ENCODE data around the gene SLC12A6.

The SLC12A6 gene

DNA sequence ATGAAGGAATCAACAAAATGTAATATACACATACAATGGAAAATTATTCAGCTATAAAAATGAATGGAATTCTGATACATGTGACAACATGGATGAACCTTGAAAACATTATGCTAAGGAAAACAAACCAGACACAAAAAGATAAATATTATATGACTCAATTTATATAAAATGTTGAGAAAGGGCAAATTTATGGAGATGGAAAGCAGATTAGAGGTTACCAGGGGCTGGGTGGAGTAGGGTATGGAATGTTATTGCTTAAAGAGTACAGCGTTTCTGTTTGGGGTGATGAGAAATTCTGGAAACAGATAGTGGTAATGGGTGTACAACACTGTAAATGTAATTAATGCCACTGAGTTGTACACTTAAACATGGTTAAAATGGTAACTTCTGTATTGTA, 61.9 kb downstream of the SLC12A6 start:
- in situ Hi-C loops (cut with MboI; ENCODE audit: low sequenced_read_pairs), result no loop called here

DNA sequence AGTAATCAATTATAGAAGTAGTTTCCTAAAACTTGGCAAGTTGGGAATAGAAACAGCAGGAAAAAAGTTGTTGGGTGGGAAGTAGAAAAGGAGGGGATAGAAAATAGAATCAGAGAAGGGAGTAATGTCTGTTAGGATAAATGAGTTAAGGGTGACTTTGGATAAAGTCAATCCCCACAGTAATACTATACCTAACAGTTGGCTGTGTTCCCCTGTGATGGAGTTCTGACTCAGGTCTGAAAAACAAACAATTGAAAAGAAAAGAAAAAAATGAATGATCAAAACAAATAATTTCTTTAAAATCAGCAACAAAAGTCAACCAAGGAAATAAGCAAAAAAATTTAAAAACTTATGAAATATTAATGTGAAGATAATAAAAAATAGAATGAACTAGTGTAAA, 62.4 kb downstream of the SLC12A6 start:
- in situ Hi-C loops (cut with MboI; ENCODE audit: low sequenced_read_pairs), result no loop called here

DNA sequence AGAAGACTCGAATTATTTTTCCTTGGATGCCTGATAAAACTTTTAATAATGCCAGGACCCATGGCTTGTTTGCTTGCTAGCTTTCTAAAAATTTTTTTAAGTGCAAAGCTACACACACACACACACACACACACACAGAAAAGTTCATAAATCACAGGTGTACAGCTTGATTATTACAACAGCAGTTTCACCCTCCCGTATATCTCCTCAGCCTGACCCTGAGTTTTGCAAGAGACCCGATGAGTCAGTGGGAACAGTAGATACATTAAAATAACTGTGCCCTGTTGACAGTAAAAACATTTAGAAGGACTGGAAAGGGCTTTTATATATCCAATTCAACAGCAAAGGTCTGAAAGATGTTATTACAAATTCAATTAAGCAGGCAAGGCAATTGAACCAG, 66.1 kb downstream of the SLC12A6 start:
- in situ Hi-C loops (cut with MboI; ENCODE audit: low sequenced_read_pairs), result no loop called here

DNA sequence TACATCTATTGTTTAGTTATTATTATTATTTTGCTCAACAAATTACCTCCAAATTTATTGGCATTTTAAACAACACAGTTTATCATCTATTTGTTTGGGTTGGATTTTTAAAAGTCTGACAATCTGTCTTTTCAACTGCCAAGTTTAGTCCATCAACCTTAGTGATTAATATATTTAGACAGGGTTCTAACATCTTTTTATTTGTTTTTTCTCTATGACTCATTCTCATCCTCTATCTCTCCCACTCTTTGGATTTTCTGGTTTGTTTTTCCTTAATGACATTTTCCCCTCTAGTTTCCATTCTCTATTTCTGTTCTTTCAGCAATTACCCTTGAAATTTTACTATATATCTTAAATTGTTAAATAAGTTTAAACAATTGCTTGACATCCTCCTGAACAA, 70.8 kb downstream of the SLC12A6 start:
- in situ Hi-C loops (cut with MboI; ENCODE audit: low sequenced_read_pairs), result no loop called here

DNA sequence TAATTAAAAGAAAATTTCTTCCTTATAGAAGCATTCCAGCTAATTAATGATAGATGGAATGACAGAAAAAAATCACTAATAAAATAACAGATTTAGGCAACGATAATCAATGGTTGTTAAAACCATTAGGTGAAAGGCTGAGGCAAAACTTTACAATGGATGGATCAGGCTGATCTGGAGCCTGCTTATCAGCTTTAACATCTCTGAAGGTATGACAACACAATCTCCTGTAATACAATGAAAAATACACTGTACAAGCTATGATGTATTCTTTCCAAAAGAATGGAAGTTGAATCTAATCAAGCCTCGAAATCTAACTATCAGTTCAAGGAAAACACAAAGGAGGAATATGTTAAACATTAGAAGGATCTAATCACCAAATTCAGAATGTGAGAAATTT, 73.5 kb downstream of the SLC12A6 start:
- in situ Hi-C loops (cut with MboI; ENCODE audit: low sequenced_read_pairs), result no loop called here

DNA sequence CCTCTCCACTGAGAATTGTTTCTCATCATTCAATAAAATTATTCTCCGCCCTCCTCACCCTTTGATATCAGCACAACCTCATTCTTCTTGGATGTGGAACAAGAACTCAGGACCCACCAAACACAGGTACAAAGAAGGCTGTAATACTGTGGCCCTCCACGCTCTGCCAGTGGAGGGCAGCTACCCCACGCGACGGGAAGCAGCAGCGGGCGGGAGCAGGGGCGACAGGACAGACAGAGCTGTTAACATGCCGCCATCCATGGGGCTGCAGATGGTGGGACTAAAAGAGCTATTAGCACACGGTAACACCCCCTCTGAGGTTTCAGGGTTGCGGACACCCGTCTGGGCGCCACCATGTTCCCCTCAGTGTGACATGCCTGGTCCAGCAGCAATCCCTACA, 75.2 kb downstream of the SLC12A6 start:
- in situ Hi-C loops (cut with MboI; ENCODE audit: low sequenced_read_pairs), result no loop called here

DNA sequence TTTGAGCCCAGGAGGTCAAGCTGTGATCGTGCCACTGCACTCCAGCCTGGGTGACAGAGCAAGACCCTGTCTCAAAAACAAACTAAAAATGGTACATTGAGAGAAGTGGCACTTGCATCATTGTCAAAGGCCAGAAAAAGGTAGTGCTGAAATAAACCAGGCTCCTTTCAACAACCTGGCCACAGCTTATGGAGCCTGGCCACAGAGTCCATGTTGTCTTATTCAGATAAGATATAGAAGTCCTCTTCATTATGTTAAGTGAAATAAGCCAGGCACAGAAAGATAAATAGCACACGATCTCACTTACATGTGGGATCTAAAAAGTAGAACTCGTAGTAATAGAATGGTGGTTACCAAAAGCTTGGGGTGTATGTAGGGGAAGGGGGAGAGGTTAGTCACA, 78.0 kb downstream of the SLC12A6 start:
- in situ Hi-C loops (cut with MboI; ENCODE audit: low sequenced_read_pairs), result no loop called here

DNA sequence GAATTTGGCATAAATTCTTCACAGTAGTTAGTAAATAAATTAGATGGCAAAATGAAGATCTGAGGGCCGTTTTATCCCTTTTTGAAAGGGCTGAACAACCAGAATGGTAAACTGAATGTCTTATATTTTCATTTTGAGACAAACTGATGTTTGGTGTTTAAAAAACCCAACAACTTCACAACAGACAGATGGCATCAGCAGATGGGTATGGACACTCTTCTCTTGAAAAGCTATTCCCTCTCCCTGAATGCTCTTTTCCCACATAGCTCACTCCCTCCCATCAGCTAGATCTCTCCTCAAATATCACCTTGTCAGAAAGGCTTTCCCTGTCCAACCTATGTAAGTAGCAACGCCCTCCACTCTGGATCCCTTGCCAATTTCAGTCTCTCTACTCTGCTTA, 79.4 kb downstream of the SLC12A6 start:
- in situ Hi-C loops (cut with MboI; ENCODE audit: low sequenced_read_pairs), result no loop called here

DNA sequence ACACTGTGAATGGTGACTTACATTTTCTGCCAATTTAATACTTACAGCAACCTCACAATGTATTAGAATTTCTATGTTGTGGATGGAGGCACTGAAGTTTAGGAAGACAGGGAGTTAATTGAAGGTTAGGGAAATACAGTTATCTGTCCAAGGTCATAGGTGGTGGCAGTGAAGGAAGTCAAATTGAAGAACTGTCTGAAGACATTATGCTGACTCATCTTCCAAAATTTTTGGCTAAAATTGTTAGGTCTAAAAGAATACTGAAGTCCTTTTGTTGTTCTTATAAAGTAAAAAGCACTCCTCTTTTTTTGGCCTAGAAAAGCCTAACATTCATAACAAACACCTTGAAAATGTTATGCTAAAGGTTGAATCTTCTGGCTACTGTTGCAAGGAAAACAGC, 85.0 kb downstream of the SLC12A6 start:
- in situ Hi-C loops (cut with MboI; ENCODE audit: low sequenced_read_pairs), result no loop called here

DNA sequence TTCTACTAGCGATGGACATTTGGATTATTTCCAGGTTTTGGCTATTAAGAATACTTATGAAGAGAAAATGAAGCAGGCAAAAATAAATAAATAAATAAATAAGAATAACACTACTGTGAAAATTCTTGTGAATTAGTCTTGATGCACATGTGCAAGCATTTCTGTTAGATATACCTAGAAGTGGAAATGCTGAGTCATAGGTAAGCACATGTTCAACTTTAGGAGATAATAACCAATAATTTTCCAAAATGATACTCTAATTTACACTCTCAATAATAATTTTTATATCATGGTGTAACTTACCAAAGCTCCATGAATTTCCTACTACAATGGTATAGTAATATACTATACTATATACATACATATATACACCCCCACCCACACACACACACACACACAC, 89.4 kb downstream of the SLC12A6 start:
- in situ Hi-C loops (cut with MboI; ENCODE audit: low sequenced_read_pairs), result loop anchor here (25.0 kb wide), 1 partner anchor 339 kb away; the partner anchor contains the start of gene GOLGA8B

DNA sequence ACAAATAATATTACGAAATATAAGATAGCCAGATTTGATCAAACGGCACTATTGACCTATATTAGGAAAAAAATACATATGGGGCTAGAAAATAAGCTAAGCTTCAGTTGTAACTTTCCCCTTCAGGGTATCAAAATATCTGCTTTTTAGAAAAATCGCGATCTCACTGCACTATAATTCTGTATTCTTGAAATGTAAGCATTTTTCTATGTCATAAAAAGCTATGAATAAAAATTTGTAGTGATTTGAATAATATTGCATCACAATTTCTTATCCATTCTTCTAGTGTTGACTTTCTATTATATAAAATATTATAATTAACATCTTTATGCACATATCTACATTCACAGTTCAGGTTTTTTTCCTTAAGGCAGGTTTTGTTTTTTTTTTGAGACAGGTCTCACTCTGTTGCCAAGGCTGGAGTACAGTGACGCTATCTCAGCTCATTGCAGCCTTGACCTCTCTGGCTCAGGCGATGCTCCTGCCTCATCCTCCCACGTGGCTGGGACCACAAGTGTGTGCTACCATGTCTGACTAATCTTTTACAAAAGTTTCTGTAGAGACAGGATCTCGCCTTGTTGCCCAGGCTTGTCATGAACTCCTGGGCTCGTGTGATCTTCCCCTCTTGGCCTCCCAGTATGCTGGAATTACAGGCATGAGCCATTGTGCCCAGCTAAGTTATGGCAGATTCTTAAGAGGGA, 91.2 kb downstream of the SLC12A6 start:
- in situ Hi-C loops (cut with MboI; ENCODE audit: low sequenced_read_pairs), result loop anchor here (25.0 kb wide), 1 partner anchor 341 kb away; the partner anchor contains the start of gene GOLGA8B

DNA sequence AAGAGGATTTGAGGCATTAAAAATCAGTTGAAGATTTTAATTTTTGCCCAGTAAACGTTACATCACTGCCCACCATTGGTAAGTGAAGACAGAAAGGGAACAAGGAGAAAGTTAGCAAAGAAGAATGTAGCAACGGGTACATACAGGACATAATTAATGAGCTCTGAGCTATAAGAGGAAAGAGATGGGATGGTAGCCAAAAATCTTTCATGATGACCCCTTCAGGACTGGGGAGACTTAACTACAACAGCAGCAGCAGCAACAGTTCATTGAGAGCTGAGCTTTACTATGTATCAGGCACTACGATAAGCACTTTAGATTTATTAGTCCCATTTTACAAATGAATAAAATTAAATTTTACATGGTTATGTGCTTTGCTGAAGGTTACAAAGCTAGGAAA, 94.4 kb downstream of the SLC12A6 start:
- in situ Hi-C loops (cut with MboI; ENCODE audit: low sequenced_read_pairs), result loop anchor here (25.0 kb wide), 1 partner anchor 344 kb away; the partner anchor contains the start of gene GOLGA8B

DNA sequence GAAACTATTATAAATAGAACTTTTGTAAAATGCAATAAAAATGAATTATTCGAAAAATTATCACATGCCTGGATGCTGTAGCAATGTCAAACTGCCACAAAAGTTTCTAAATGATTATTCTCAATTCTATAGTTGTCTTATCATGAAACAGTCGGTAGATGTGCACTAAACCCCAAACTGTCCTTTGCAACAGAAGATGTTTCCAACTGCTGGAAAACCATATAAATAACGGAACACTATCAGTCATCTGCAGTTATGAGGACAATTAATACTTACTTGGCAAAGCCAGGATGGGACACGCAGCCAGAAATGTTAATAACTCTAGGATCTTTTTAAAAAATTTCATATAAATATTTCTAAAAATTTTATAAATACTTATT, 95.3 kb downstream of the SLC12A6 start:
- in situ Hi-C loops (cut with MboI; ENCODE audit: low sequenced_read_pairs), result loop anchor here (25.0 kb wide), 1 partner anchor 345 kb away; the partner anchor contains the start of gene GOLGA8B

DNA sequence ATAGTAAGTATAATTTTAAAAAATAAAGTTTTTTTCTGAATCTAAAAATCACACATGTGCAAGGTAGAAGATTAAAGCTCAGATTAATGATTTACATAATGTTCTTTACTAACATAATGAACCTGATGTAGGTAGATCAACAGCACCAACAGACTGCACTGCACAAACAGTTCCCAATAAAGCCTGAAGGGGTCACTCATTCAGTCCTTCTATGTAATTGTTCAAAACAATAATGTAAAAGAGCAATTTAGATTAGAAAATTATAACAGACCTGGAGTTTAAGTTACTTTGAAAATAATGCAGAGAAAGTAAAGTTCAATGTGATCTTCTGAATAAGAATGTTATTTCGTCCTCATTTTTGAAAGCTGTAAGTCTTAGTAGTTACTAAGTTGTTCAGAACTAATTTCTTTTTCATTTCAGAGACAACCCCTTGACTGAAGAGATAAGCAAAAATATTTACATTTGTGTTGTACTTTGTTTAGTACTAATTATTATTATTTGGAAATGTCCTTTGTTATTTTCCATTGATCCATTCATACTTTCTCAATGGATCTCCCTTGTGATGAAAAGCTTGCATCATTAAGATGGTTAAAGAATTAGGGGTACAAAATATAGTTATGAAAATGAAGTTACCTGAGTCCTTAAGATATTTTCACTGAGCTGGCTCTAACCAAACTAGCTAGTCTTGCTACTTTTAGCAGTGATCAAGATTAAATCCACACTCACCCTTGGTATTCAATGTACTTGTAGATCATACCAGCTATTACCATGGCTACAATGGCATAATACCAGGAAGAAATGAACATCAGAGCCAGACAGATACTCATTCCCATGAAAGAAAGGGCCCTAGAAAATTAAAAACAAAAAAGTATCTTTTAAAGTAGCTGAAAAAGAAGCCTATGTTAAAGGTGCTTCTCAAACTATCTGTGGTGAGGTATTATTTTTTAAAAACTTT, 95.9 kb downstream of the SLC12A6 start:
- in situ Hi-C loops (cut with MboI; ENCODE audit: low sequenced_read_pairs), result loop anchor here (25.0 kb wide), 1 partner anchor 346 kb away; the partner anchor contains the start of gene GOLGA8B

DNA sequence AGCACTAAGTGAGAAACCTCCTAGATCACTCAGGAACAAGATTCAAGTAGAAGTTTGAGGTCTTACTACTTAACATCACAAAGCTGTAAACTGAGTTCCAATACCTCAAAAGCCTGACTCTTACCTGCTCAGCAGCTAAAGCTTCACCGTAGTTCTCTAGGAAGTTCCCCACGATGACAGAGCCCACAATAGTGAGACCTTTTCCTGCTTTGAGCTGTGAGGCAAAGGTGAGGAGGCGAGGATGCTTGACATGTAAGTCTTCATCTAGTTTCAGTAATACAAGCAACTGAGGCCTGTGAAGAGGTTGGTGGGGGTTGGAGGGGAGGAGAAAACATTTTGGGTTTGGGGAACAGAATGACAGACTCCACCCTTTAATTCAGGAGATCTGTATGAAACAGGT, 97.0 kb downstream of the SLC12A6 start:
- in situ Hi-C loops (cut with MboI; ENCODE audit: low sequenced_read_pairs), result loop anchor here (25.0 kb wide), 1 partner anchor 347 kb away; the partner anchor contains the start of gene GOLGA8B

DNA sequence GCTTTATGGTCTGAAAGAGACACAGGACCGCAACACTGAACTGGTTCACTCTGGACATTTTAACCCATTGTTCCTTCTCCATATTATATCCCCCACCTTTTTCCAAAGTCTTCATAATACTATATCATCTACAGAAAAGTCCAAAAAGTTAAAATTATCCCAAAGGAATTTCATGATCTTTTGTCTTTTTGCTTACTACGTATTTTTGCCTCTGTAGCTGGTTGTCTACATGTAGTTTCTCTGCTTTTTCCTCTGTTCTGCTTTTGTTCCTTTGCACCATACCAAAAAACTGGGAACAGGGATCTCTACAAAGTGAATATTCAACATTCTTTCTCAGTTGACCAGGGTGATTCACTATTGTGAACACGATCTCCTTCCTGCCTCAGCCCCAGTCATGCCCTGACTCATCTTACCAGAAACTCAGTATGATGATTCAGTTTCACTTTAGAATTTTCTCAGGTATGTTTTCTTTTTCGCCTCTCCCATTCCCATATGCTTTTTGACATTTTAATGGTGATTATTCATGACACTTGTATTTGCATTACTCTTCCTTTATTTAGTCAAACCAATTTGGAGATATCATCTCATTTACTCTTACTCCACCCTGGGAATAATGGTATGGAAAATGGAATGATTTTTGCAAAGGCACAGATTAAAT, 98.3 kb downstream of the SLC12A6 start:
- in situ Hi-C loops (cut with MboI; ENCODE audit: low sequenced_read_pairs), result loop anchor here (25.0 kb wide), 1 partner anchor 348 kb away; the partner anchor contains the start of gene GOLGA8B

DNA sequence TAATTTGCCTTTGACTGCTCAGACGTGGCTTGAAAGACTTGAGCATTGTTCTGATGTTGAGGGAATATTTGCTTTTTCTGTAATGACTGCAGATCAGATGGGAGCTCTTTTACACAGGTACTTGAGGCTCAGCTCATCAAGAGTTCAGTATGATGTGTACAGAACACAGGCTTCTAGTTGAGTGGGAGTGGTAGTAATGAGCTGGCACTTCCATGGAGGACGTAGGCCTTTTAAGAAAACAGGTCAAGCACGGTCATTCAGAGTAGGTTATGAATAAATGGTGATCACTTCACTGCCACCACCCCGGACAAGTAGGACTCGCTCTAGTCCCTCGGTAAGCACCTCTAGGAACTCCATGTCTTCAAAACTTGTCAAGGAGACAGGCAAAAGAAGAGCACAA, 104.0 kb downstream of the SLC12A6 start:
- in situ Hi-C loops (cut with MboI; ENCODE audit: low sequenced_read_pairs), result loop anchor here (25.0 kb wide), 1 partner anchor 354 kb away; the partner anchor contains the start of gene GOLGA8B

DNA sequence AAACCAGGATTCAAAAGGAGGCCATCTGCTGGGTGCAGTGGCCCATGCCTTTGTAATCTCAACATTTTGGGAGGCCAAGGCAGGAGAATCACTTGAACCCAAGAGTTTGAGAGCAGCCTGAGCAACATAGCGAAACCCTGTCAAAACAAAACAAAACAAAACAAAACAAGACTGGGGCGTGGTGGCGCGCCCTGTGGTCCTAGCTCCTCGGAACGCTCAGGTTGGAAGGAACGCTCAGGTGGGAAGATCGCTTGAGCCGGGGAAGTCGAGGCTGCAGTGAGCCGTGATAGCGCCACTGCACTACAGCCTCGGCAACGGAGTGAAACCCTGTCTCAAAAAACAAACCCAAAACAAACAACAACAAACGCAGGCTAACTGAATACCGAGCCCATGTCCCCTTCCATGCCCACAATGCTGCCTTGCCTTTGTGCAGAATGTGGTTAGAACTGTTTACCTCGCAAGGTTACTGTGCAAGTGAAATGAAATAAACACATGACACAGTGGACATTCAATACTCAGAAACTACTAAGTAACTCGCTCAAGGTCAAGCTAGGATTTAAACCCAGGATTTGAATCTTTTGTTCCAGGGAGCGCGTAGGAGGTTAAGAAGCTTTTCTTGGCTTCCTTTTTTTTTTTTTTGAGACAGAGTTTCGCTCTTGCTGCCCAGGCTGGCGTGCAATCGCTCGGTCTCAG, 113.5 kb downstream of the SLC12A6 start:
- in situ Hi-C loops (cut with MboI; ENCODE audit: low sequenced_read_pairs), result loop anchor here (25.0 kb wide), 1 partner anchor 112 kb away; the partner anchor contains the start of genes EMC7 and PGBD4

DNA sequence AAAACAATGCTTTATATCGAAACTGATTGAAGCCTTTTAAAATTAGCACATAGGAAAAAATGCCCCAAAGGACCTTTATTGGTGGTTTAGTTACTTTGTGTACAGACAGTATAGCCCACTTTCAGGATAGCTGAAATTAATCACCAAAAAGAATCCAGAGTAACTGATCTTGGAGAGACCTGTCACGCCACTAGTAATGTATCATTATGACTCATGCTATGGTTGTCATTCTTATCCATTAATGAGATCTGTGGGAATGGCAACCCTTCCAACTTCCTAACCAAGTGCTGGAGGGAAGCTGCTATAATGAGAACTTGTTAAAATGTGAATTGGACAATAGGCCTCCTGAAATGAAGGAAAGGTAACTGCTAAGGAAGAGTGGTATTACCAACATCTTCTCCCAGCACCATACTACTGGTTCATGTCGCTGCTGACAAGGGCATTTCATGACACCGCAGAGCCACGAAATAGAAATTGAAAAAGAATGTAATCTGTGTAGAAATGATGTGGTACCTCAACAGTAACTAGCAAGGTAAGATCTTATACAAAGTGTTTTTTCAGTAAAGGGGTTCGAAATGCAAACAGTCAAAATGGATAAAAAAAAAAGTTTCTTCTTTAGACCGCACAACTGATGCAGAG, 119.9 kb downstream of the SLC12A6 start:
- in situ Hi-C loops (cut with MboI; ENCODE audit: low sequenced_read_pairs), result loop anchor here (25.0 kb wide), 1 partner anchor 105 kb away; the partner anchor contains the start of genes EMC7 and PGBD4

Measured in HL-60/S4 treated with retinoic acid at 250 ng/mL for 4 days and 3 days (cell line).